ENCODE results near the gene DGKG. TPM values are rescaled to one million over a fixed set of nuclear protein-coding genes. Genes with fewer than 3 reads are reported as not detected.

DGKG gene
- polyA plus RNA-seq, 3 donors: 4.2 to 9.2 (median 4.3) TPM

DNA sequence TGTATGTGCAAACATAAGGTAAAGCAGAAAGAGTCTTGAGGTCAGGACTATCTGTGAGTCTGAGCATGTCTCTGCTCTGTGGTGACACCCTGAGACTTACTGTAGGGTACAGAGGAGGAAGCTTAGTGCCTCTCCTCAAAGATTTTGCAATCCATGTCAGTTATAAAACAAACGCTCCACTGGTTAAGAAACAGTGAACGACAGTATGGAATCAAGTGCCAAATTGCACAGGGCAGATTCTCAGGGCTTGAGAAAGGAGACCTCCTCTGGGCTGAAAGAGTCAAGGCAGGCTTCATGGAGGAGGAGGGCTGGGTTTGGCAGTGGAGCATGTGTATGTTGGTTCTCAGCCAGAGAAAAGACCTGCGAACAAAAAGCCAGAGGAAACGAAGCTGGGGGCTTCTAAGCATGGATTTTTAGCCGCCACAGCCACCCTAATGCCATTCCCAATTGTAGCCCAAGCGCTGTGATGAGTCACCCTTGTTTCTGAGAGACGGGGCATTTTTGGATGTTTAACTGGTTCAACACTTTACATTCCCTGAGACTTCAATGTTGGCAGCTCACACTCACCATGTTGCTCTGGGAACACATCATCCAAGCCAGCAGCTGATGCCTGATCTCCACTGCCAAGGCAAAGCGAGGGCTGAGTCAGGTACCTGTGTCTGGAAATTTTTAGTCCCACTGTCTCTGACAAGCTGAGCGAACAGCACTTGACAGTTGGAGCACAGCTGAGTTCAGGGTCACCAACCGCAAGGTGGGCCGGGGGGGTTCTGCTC, 3.4 kb upstream of the DGKG start:
- peak overlapping the region in 1 of 3 experiments; percentile 33 for H3K4me3 ChIP-seq (replicated peaks in 1 of 3; ENCODE audit: low read depth in 2 of 3, low read length in 3 of 3)
- H3K4me2 ChIP-seq (replicated peaks; ENCODE audit: extremely low read depth, low read length, poor library complexity, severe bottlenecking): peak overlapping the region; percentile 60
- H3K36me3 ChIP-seq (replicated peaks in 1 of 2; ENCODE audit: control insufficient read depth in 1 of 2, insufficient read depth in 2 of 2, low read length in 2 of 2): no peaks in the 10 kb centered on the region
- H3K27ac ChIP-seq (ENCODE audit: low read depth in 1 of 2, low read length in 2 of 2): peak overlapping the region; percentile 61 to 78
- H3K4me1 Mint-ChIP-seq: peaks cover 84% of the 10 kb centered on the region
- TF ChIP-seq, protein P1, sequence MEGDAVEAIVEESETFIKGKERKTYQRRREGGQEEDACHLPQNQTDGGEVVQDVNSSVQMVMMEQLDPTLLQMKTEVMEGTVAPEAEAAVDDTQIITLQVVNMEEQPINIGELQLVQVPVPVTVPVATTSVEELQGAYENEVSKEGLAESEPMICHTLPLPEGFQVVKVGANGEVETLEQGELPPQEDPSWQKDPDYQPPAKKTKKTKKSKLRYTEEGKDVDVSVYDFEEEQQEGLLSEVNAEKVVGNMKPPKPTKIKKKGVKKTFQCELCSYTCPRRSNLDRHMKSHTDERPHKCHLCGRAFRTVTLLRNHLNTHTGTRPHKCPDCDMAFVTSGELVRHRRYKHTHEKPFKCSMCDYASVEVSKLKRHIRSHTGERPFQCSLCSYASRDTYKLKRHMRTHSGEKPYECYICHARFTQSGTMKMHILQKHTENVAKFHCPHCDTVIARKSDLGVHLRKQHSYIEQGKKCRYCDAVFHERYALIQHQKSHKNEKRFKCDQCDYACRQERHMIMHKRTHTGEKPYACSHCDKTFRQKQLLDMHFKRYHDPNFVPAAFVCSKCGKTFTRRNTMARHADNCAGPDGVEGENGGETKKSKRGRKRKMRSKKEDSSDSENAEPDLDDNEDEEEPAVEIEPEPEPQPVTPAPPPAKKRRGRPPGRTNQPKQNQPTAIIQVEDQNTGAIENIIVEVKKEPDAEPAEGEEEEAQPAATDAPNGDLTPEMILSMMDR (IDR thresholded peaks at IDR 0.05): no peak
- H2AFZ ChIP-seq (ENCODE audit: insufficient read depth, low read depth, low read length, poor library complexity, severe bottlenecking): peak overlapping the region; percentile 68
- peaks cover 3% of the 10 kb centered on the region for H4K20me1 ChIP-seq (ENCODE audit: insufficient read depth, low read length)
- H3K27me3 ChIP-seq (ENCODE audit: control insufficient read depth in 2 of 2, insufficient read depth in 2 of 2, low read length in 2 of 2): no peaks in the 10 kb centered on the region
- no peaks in the 10 kb centered on the region for H3K9me3 Mint-ChIP-seq
- H3K4me3 Mint-ChIP-seq: peak overlapping the region; percentile 54 to 77
- H3K9me3 ChIP-seq (replicated peaks in 1 of 2; ENCODE audit: control insufficient read depth in 1 of 2, insufficient read depth in 1 of 2, low read length in 2 of 2): no peaks in the 10 kb centered on the region
- no peaks in the 10 kb centered on the region for H3K36me3 Mint-ChIP-seq
- 36% methylated on average over 6 of the region's 11 CpGs for WGBS (ENCODE audit: insufficient coverage)
- DNase-seq: peak; percentile 54 to 71 (median 56)
- H3K9ac ChIP-seq (ENCODE audit: insufficient read depth, low read length, poor library complexity, severe bottlenecking): peak overlapping the region; percentile 28
- H3K27me3 Mint-ChIP-seq (ENCODE audit: low read depth in 3 of 3): peaks cover 0 to 2% (median 1%) of the 10 kb centered on the region in 3 donors
- H3K79me2 ChIP-seq (ENCODE audit: insufficient read depth, low read length): peaks cover 36% of the 10 kb centered on the region
- intact Hi-C loops (cut with micrococcal nuclease): loop anchor here (5.0 kb wide), 1 partner anchor 33 kb away; no protein-coding TSS in a partner anchor
- peak overlapping the region; percentile 80 to 95 (median 92) for H3K27ac Mint-ChIP-seq
- peaks cover 70 to 71% of the 10 kb centered on the region in 2 donors for H3K4me1 ChIP-seq (ENCODE audit: control insufficient read depth in 1 of 2, insufficient read depth in 2 of 2, low read length in 2 of 2)

GRCh38 chr3:186362988-186363387, 954 bp upstream of the DGKG start:
- H4K20me1 ChIP-seq (ENCODE audit: insufficient read depth, low read length): peaks cover 26% of the 10 kb centered on the region
- no peaks in the 10 kb centered on the region for H3K9me3 ChIP-seq (replicated peaks in 1 of 2; ENCODE audit: control insufficient read depth in 1 of 2, insufficient read depth in 1 of 2, low read length in 2 of 2)
- H3K4me3 ChIP-seq (replicated peaks in 1 of 3; ENCODE audit: low read depth in 2 of 3, low read length in 3 of 3): no peak overlapping the region
- peak in 2 of 3 donors; percentile 40 to 44 for DNase-seq
- Mint-ChIP-seq H3K4me3 (peak overlapping the region in 1 of 2 donors; percentile 91), H3K36me3 (no peaks in the 10 kb centered on the region), H3K9me3 (no peaks in the 10 kb centered on the region), H3K27me3 (ENCODE audit: low read depth in 3 of 3) (no peaks in the 10 kb centered on the region), H3K27ac (peak overlapping the region in 5 of 7 donors; percentile 57 to 89 (median 83)), H3K4me1 (peaks cover 91% of the 10 kb centered on the region)
- WGBS (ENCODE audit: insufficient coverage): 89% methylated on average over 5 of the region's 10 CpGs
- intact Hi-C loops (cut with micrococcal nuclease): no loop called here
- no peak overlapping the region for H2AFZ ChIP-seq (ENCODE audit: insufficient read depth, low read depth, low read length, poor library complexity, severe bottlenecking)
- H3K4me1 ChIP-seq (ENCODE audit: control insufficient read depth in 1 of 2, insufficient read depth in 2 of 2, low read length in 2 of 2): peaks cover 78 to 79% of the 10 kb centered on the region in 2 donors
- H3K27ac ChIP-seq (ENCODE audit: low read depth in 1 of 2, low read length in 2 of 2): no peak overlapping the region
- H3K27me3 ChIP-seq (ENCODE audit: control insufficient read depth in 2 of 2, insufficient read depth in 2 of 2, low read length in 2 of 2): no peaks in the 10 kb centered on the region
- TF ChIP-seq, protein P1 (IDR thresholded peaks at IDR 0.05): no peak
- no peak overlapping the region for H3K9ac ChIP-seq (ENCODE audit: insufficient read depth, low read length, poor library complexity, severe bottlenecking)
- no peaks in the 10 kb centered on the region for H3K36me3 ChIP-seq (replicated peaks in 1 of 2; ENCODE audit: control insufficient read depth in 1 of 2, insufficient read depth in 2 of 2, low read length in 2 of 2)
- no peak overlapping the region for H3K4me2 ChIP-seq (replicated peaks; ENCODE audit: extremely low read depth, low read length, poor library complexity, severe bottlenecking)
- peaks cover 60% of the 10 kb centered on the region for H3K79me2 ChIP-seq (ENCODE audit: insufficient read depth, low read length)
